A673 (cell line): Measurements from ENCODE around the gene APBB2. TPM values are rescaled to one million over a fixed set of nuclear protein-coding genes. Genes with fewer than 3 reads are reported as not detected.

Experiments
- BruUV-seq: library from RNA; stranded (reverse); fragments of 400-500 nt; replicated peaks from 2 replicates; lab custom pipeline; 2021; lab: Mats Ljungman, UMichigan
- CTCF ChIA-PET: fragments of 300-600 bp; sonication (Branson Sonifier 250); formaldehyde crosslinking; loops from one replicate; lab custom pipeline; 2022; ENCODE audit warnings: antibody characterized with exemption; lab: Charles Lee
- POLR2A ChIA-PET: fragments of 300-600 bp; sonication (Branson Sonifier 250); formaldehyde crosslinking; loops from one replicate; lab custom pipeline; 2022; ENCODE audit warnings: antibody characterized with exemption; ENCODE audit not compliant: low non-redundant PET; lab: Charles Lee
- DNase-seq: peaks from one replicate; pipeline ENCODE4 v3.0.0-alpha.2; 2015; ENCODE audit warnings: low spot score
- H3K27ac ChIP-seq: fragments of 200-600 bp; sonication (generic); 2 replicates; pipeline ENCODE4 v1.5.1; 2016; ENCODE audit warnings: mixed run types, low read depth, mild to moderate bottlenecking, mixed read lengths, antibody characterized with exemption, low read length; ENCODE audit not compliant: poor library complexity, severe bottlenecking
- H3K27me3 ChIP-seq: fragments of 200-600 bp; sonication (generic); replicated peaks from 2 replicates; pipeline ENCODE4 v1.6.1; 2017; ENCODE audit warnings: mixed run types, low read depth, mild to moderate bottlenecking, mixed read lengths, antibody characterized with exemption, low read length; ENCODE audit not compliant: insufficient read depth, poor library complexity
- H3K36me3 ChIP-seq: fragments of 200-600 bp; sonication (generic); 2 replicates; pipeline ENCODE4 v1.6.1; 2016; ENCODE audit warnings: mixed run types, mild to moderate bottlenecking, mixed read lengths, antibody characterized with exemption, low read length; ENCODE audit not compliant: insufficient read depth, poor library complexity, severe bottlenecking
- H3K4me1 ChIP-seq: fragments of 200-600 bp; sonication (generic); 2 replicates; pipeline ENCODE4 v1.6.1; 2017; ENCODE audit warnings: mixed run types, mild to moderate bottlenecking, mixed read lengths, antibody characterized with exemption, low read length; ENCODE audit not compliant: insufficient read depth, poor library complexity, severe bottlenecking
- H3K4me3 ChIP-seq: fragments of 200-600 bp; sonication (generic); 2 replicates; pipeline ENCODE4 v1.5.1; 2016; ENCODE audit warnings: low read depth, mixed run types, mild to moderate bottlenecking, mixed read lengths, low read length; ENCODE audit not compliant: poor library complexity, severe bottlenecking
- H3K9me3 ChIP-seq: fragments of 200-600 bp; sonication (generic); 2 replicates; pipeline ENCODE4 v1.6.1; 2016; ENCODE audit warnings: mixed run types, low read depth, mild to moderate bottlenecking, mixed read lengths, antibody characterized with exemption, low read length; ENCODE audit not compliant: poor library complexity, severe bottlenecking
- EZH2 ChIP-seq: fragments of 200-600 bp; sonication (generic); IDR thresholded peaks from 2 replicates; pipeline ENCODE4 v1.6.1; 2017; ENCODE audit warnings: borderline replicate concordance, low read depth, mild to moderate bottlenecking, mixed read lengths, antibody characterized with exemption, low read length; ENCODE audit not compliant: poor library complexity, severe bottlenecking
- intact Hi-C: fragments of 100-400 bp; cut with micrococcal nuclease; formaldehyde crosslinking; loops from one replicate; pipeline ENCODE4 v1.10.0; 2022; ENCODE audit not compliant: unreplicated experiment
- total RNA-seq: library from RNA; stranded (reverse); gene quantifications from 2 replicates; pipeline ENCODE4 v1.2.3, GENCODE V29; 2021
- TF ChIP-seq, protein P1 (sequence below): fragments of 300-800, 200-600 bp; sonication (generic); conservative IDR thresholded peaks from 2 replicates; pipeline ENCODE4 v1.5.1; 2017; ENCODE audit warnings: low read depth, mild to moderate bottlenecking, antibody characterized with exemption, low read length, moderate library complexity, mixed read lengths

The APBB2 gene
- total RNA-seq, 1 experiment from 2014 or later, result 10.3 TPM

DNA sequence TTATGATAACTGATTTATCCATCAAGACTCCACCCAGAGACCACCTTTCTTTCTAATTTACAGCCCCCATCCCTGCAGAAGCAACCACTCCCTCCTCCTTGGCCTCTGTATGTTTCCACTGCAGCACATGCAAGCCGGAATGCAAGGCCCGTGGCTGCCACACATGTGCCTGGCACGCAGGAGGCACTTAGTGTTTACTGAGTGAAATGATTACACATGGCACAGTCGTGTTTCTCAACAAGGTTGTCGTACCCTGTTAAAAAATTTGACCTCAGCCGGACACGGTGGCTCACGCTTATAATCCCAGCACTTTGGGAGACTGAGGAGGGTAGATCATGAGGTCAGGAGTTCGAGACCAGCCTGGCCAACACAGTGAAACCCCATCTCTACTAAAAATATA lies 104.3 kb downstream of the APBB2 start:
- ChIA-PET CTCF (no interaction called here), POLR2A (no interaction called here)
- no TSS peak for BruUV-seq

DNA sequence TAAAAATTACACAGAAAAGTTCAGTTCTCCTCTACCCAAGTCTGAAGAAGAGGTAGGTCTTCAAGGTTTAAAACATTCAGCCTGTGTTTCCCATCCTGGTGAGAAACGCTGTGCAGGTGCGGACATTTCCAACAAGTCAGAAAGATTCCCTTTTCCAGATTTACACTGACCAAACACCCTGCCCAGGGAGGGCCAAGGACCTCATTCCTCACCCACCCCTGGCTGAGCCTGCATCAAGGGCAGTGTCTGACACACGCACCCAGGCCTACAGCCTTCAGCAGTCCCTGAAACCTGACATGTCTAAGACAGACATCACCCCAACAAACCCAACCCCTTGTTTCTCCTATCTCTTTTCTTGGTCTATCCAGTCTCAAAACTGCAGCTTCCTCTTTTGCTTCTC lies 105.9 kb downstream of the APBB2 start:
- H3K9me3 ChIP-seq, result no peaks in the 10 kb centered on the region
- TF ChIP-seq, protein P1, sequence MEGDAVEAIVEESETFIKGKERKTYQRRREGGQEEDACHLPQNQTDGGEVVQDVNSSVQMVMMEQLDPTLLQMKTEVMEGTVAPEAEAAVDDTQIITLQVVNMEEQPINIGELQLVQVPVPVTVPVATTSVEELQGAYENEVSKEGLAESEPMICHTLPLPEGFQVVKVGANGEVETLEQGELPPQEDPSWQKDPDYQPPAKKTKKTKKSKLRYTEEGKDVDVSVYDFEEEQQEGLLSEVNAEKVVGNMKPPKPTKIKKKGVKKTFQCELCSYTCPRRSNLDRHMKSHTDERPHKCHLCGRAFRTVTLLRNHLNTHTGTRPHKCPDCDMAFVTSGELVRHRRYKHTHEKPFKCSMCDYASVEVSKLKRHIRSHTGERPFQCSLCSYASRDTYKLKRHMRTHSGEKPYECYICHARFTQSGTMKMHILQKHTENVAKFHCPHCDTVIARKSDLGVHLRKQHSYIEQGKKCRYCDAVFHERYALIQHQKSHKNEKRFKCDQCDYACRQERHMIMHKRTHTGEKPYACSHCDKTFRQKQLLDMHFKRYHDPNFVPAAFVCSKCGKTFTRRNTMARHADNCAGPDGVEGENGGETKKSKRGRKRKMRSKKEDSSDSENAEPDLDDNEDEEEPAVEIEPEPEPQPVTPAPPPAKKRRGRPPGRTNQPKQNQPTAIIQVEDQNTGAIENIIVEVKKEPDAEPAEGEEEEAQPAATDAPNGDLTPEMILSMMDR, result no peak
- TF ChIP-seq EZH2, result no peak
- H3K4me3 ChIP-seq, result no peak overlapping the region
- H3K27me3 ChIP-seq, result no peaks in the 10 kb centered on the region
- POLR2A ChIA-PET, result no interaction called here
- intact Hi-C loops, result no loop called here
- CTCF ChIA-PET, result no interaction called here
- H3K27ac ChIP-seq, result no peak overlapping the region
- DNase-seq, result no peak
- no TSS peak for BruUV-seq
- no peaks in the 10 kb centered on the region for H3K4me1 ChIP-seq
- no peaks in the 10 kb centered on the region for H3K36me3 ChIP-seq

More for the DNA sequence above, 104.3 kb downstream of the APBB2 start:
- Histone ChIP-seq H3K4me3 (no peak overlapping the region), H3K4me1 (no peaks in the 10 kb centered on the region), H3K9me3 (no peaks in the 10 kb centered on the region), H3K27ac (no peak overlapping the region), H3K36me3 (no peaks in the 10 kb centered on the region), H3K27me3 (no peaks in the 10 kb centered on the region)
- intact Hi-C loops, result no loop called here
- no peak for DNase-seq
- TF ChIP-seq, protein P1, result no peak
- no peak for TF ChIP-seq EZH2

DNA sequence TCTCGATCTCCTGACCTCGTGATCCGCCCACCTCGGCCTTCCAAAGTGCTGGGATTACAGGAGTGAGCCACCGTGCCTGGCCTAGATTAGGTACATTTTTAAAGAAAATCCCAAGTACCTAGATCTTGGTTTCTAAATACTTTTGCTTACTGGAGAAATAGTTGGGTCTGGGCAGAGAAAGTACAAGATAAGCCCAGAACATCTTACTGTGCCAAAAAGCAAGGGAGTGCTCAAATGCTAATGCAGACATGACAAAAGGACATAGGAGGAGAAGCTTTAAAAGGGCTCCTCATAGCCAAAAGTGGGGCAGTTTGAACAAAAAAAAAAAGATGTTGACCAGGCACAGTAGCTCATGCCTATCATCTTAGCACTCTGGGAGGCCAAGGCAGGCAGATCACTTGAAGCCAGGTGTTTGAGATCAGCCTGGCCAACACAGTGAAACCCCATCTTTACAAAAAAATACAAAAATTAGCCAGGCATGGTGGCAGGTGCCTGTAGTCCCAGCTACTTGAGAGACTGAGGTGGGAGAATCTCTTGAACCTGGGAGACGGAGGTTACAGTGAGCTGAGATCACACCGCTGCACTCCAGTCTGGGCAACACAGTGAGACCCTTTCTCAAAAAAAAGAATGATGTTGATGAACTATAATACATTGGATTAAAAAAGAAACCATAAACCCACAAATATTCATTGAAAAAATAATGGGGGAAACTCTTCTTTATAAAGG lies 107.5 kb downstream of the APBB2 start:
- Histone ChIP-seq H3K9me3 (no peaks in the 10 kb centered on the region), H3K27ac (no peak overlapping the region), H3K27me3 (no peaks in the 10 kb centered on the region), H3K4me1 (no peaks in the 10 kb centered on the region), H3K4me3 (no peak overlapping the region), H3K36me3 (no peaks in the 10 kb centered on the region)
- ChIA-PET POLR2A (no interaction called here), CTCF (interaction anchor here (0.7 kb wide), 1 partner anchor 32 kb away, joined by 3 read pairs; no protein-coding TSS in a partner anchor)
- no peak for DNase-seq
- no peak for TF ChIP-seq EZH2
- TF ChIP-seq, protein P1, result no peak
- BruUV-seq, result no TSS peak
- intact Hi-C loops, result no loop called here
